Fibroblast of lung (primary cell): Measurements from ENCODE around the gene NTSR1. TPM values are rescaled to one million over a fixed set of nuclear protein-coding genes. Genes with fewer than 3 reads are reported as not detected.

Experiments
- DNase-seq, 2 donors: peaks; one replicate each; pipeline versions ENCODE4 v3.0.0 to v3.0.0-alpha.2; 2010; ENCODE audit warnings: low read depth in 2 of 2
- H2AFZ ChIP-seq: 2 replicates; pipeline ENCODE4 v1.5.1; 2012; ENCODE audit warnings: low read length, control low read depth, inconsistent platforms
- H3K27ac ChIP-seq: 2 replicates; pipeline ENCODE4 v1.5.1; 2011; ENCODE audit warnings: low read length, control low read depth; ENCODE audit not compliant: insufficient read depth
- H3K27me3 ChIP-seq: 2 replicates; pipeline ENCODE4 v1.5.1; 2011; ENCODE audit warnings: mild to moderate bottlenecking, low read length; ENCODE audit not compliant: control insufficient read depth, insufficient read depth
- H3K36me3 ChIP-seq: 2 replicates; pipeline ENCODE4 v1.5.1; 2011; ENCODE audit warnings: low read length; ENCODE audit not compliant: control insufficient read depth, insufficient read depth
- H3K4me1 ChIP-seq: 2 replicates; pipeline ENCODE4 v1.5.1; 2011; ENCODE audit warnings: low read length; ENCODE audit not compliant: control insufficient read depth, insufficient read depth; ENCODE audit errors: extremely low read depth
- H3K4me2 ChIP-seq: 2 replicates; pipeline ENCODE4 v1.5.1; 2011; ENCODE audit warnings: low read length, control low read depth; ENCODE audit not compliant: insufficient read depth; ENCODE audit errors: extremely low read depth
- H3K4me3 ChIP-seq, 4 experiments: fragments of 200-600 bp in 1 of 4; sonication (generic) in 1 of 4; replicated peaks in 1 of 4; 2 replicates each; pipeline ENCODE4 v1.5.1; 2011 to 2016; ENCODE audit warnings: low read length in 4 of 4, low read depth in 3 of 4, mild to moderate bottlenecking in 3 of 4, control low read depth in 2 of 4, inconsistent platforms in 1 of 4, mixed read lengths in 1 of 4; ENCODE audit not compliant: insufficient read depth in 1 of 4; ENCODE audit errors: control extremely low read depth in 1 of 4
- H3K79me2 ChIP-seq: 2 replicates; pipeline ENCODE4 v1.5.1; 2012; ENCODE audit warnings: mild to moderate bottlenecking, low read length, inconsistent platforms; ENCODE audit not compliant: control insufficient read depth, insufficient read depth
- H3K9ac ChIP-seq: 2 replicates; pipeline ENCODE4 v1.5.1; 2011; ENCODE audit warnings: mild to moderate bottlenecking, low read length, control low read depth; ENCODE audit not compliant: insufficient read depth
- H3K9me3 ChIP-seq: 2 replicates; pipeline ENCODE4 v1.5.1; 2012; ENCODE audit warnings: low read depth, low read length; ENCODE audit not compliant: control insufficient read depth, insufficient read depth
- H4K20me1 ChIP-seq: 2 replicates; pipeline ENCODE4 v1.5.1; 2011; ENCODE audit warnings: low read length; ENCODE audit not compliant: control insufficient read depth, insufficient read depth; ENCODE audit errors: extremely low read depth
- EZH2 ChIP-seq: IDR thresholded peaks from 2 replicates; pipeline ENCODE4 v1.5.1; 2012; ENCODE audit warnings: low read length, control low read depth, mild to moderate bottlenecking; ENCODE audit errors: missing control alignments
- polyA plus RNA-seq, 2 donors: library from polyadenylated mRNA; depleted of rRNA in 1 of 2; stranded (reverse) in 1 of 2; unstranded in 1 of 2; fragments of >200 nt; gene quantifications; 2 replicates each; pipeline ENCODE4 v1.2.1, GENCODE V29; 2011 to 2012; ENCODE audit warnings: missing spikeins in 1 of 2
- total RNA-seq: library from RNA; depleted of rRNA; stranded (reverse); fragments of >200 nt; gene quantifications from 2 replicates; pipeline ENCODE4 v1.2.1, GENCODE V29; 2014
- TF ChIP-seq, protein P1 (sequence below), 2 donors: IDR thresholded peaks in 1 of 2; conservative IDR thresholded peaks in 1 of 2; 1 replicate in 1 of 2; 2 replicates in 1 of 2; pipeline ENCODE4 v1.5.1; 2011 to 2012; ENCODE audit warnings: low read length in 2 of 2, control low read depth in 1 of 2, inconsistent platforms in 1 of 2, low read depth in 1 of 2, mild to moderate bottlenecking in 1 of 2

Gene NTSR1
- total and polyA plus RNA-seq, 2 donors (not counting 1 experiment from before 2014, with no cell fraction given) = 0.05 to 0.33 TPM

DNA sequence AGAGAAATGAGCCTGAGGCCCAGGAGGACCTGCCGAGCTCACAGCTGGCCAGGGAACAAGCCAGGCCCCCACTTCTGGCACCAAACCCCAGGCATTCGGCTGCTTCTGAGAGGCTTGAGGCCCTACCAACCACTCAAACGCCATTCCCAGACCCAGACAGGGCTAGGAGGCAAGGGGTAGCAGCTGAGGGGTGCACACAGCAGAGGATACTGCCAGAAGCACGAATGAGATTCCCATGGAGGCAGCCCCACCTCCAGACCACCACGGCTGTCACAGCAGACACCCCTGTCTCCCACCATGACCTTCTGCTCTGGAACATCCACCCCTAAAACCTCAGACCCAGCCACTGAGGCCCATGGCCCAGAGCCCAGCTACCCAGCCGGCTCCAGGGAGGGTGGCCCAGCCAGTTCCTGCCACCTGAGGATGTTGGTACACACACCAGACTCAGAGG is 36.1 kb downstream of the NTSR1 start:
- no peak for DNase-seq
- TF ChIP-seq, protein P1, sequence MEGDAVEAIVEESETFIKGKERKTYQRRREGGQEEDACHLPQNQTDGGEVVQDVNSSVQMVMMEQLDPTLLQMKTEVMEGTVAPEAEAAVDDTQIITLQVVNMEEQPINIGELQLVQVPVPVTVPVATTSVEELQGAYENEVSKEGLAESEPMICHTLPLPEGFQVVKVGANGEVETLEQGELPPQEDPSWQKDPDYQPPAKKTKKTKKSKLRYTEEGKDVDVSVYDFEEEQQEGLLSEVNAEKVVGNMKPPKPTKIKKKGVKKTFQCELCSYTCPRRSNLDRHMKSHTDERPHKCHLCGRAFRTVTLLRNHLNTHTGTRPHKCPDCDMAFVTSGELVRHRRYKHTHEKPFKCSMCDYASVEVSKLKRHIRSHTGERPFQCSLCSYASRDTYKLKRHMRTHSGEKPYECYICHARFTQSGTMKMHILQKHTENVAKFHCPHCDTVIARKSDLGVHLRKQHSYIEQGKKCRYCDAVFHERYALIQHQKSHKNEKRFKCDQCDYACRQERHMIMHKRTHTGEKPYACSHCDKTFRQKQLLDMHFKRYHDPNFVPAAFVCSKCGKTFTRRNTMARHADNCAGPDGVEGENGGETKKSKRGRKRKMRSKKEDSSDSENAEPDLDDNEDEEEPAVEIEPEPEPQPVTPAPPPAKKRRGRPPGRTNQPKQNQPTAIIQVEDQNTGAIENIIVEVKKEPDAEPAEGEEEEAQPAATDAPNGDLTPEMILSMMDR (conservative IDR thresholded peaks at IDR 0.05 in 1 of 2, IDR thresholded peaks at IDR 0.05 in 1 of 2; ENCODE audit: low read depth in 1 of 2, low read length in 2 of 2) = no peak
- TF ChIP-seq EZH2 = no peak

DNA sequence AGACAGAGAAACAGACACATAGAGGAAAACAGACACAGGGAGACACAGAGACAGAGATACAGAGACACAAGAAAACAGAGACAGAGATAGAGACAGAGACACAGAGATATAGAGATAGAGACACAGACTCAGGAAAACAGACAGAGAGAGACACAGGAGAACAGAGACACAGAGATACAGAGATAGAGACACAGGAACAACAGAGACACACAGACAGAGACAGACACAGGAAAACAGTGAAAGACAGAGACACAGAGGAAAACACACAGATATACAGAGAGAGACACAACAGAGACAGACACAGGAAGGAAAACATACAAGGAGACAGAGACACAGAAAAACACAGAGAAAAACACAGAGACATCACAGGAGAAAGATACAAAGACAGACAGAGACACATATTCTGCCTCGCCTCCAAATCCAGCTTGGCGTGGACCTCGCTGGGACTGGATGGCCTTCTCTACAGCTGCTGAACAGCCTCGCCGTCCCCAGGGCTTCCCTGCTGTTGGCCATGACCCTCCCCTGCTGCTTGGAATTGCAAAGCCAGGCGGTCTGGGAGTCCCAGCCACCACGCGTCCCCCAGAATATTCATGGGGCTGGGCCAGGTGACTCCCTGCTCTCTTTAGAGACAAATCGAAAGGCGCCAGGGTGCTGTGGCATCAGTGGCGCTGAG is 36.8 kb downstream of the NTSR1 start:
- H3K4me2 ChIP-seq = no peak overlapping the region
- H3K9ac ChIP-seq = no peak overlapping the region
- no peak for TF ChIP-seq EZH2
- TF ChIP-seq, protein P1 (conservative IDR thresholded peaks at IDR 0.05 in 1 of 2, IDR thresholded peaks at IDR 0.05 in 1 of 2; ENCODE audit: low read depth in 1 of 2, low read length in 2 of 2) = no peak
- H4K20me1 ChIP-seq = no peaks in the 10 kb centered on the region
- H3K36me3 ChIP-seq = no peaks in the 10 kb centered on the region
- DNase-seq = no peak
- peaks cover 6% of the 10 kb centered on the region for H3K4me1 ChIP-seq
- no peaks in the 10 kb centered on the region for H3K79me2 ChIP-seq
- no peak overlapping the region for H3K4me3 ChIP-seq
- H3K9me3 ChIP-seq = no peaks in the 10 kb centered on the region
- H3K27ac ChIP-seq = no peak overlapping the region
- no peaks in the 10 kb centered on the region for H3K27me3 ChIP-seq
- no peak overlapping the region for H2AFZ ChIP-seq

More for the DNA sequence above, 36.1 kb downstream of the NTSR1 start:
- H3K79me2 ChIP-seq = no peaks in the 10 kb centered on the region
- no peak overlapping the region for H3K9ac ChIP-seq
- no peak overlapping the region for H3K27ac ChIP-seq
- H3K4me2 ChIP-seq = no peak overlapping the region
- H3K9me3 ChIP-seq = no peaks in the 10 kb centered on the region
- no peaks in the 10 kb centered on the region for H4K20me1 ChIP-seq
- no peak overlapping the region for H3K4me3 ChIP-seq
- peaks cover 7% of the 10 kb centered on the region for H3K4me1 ChIP-seq
- no peak overlapping the region for H2AFZ ChIP-seq
- no peaks in the 10 kb centered on the region for H3K27me3 ChIP-seq
- H3K36me3 ChIP-seq = no peaks in the 10 kb centered on the region

DNA sequence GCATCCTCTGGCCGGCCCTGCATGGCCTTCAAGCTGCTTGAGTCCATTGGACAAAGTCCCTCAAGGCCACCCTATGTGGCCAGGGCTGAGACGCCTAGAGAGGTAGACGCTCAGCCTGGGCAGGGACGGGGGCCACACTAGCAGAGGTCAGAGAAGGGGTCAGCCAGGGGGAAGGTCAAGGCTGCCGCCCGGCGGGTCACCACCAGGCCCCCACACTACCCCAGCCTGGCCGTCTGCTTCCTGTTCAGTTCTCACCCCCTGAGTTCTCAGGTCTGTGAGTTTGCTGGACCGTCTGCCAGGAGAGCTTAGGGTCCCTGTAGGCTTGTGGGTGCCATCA is 37.3 kb downstream of the NTSR1 start:
- no peaks in the 10 kb centered on the region for H3K9me3 ChIP-seq
- no peak for DNase-seq
- H4K20me1 ChIP-seq = no peaks in the 10 kb centered on the region
- H3K79me2 ChIP-seq = no peaks in the 10 kb centered on the region
- no peaks in the 10 kb centered on the region for H3K36me3 ChIP-seq
- no peak overlapping the region for H3K9ac ChIP-seq
- no peak overlapping the region for H2AFZ ChIP-seq
- H3K4me3 ChIP-seq = no peak overlapping the region
- TF ChIP-seq, protein P1 (conservative IDR thresholded peaks at IDR 0.05 in 1 of 2, IDR thresholded peaks at IDR 0.05 in 1 of 2; ENCODE audit: low read depth in 1 of 2, low read length in 2 of 2) = no peak
- no peak for TF ChIP-seq EZH2
- no peak overlapping the region for H3K27ac ChIP-seq
- no peak overlapping the region for H3K4me2 ChIP-seq
- H3K27me3 ChIP-seq = no peaks in the 10 kb centered on the region
- peaks cover 2% of the 10 kb centered on the region for H3K4me1 ChIP-seq
